Activated B cell treated with CpG ODN at 0.5 μM for 24 hours (primary cell): ENCODE measurements around the gene TM4SF20. TPM values are rescaled to one million over a fixed set of nuclear protein-coding genes. Genes with fewer than 3 reads are reported as not detected.

ENCODE experiments used
- ATAC-seq: fragments of 200-7000 bp; cut with Tn5 transposase; one replicate; pipeline ENCODE4 v1.10.0; 2021; ENCODE audit warnings: low read depth, mild to moderate bottlenecking, moderate library complexity
- CTCF ChIA-PET: fragments of 350-600 bp; sonication (Branson Sonifier 250); formaldehyde crosslinking; loops from one replicate; lab custom pipeline; 2021; ENCODE audit warnings: antibody characterized with exemption; lab: Charles Lee
- POLR2A ChIA-PET: fragments of 350-600 bp; sonication (Branson Sonifier 250); formaldehyde crosslinking; loops from one replicate; lab custom pipeline; 2021; ENCODE audit warnings: antibody characterized with exemption; lab: Charles Lee
- DNase-seq: peaks from one replicate; pipeline ENCODE4 v3.0.0; 2022
- H3K27ac Mint-ChIP-seq: one replicate; pipeline ENCODE4 v1.8.0; 2020; ENCODE audit warnings: mixed read lengths
- H3K27me3 Mint-ChIP-seq: one replicate; pipeline ENCODE4 v1.8.0; 2021; ENCODE audit warnings: mixed read lengths
- H3K36me3 Mint-ChIP-seq: one replicate; pipeline ENCODE4 v1.8.0; 2021; ENCODE audit warnings: low read depth, mixed read lengths
- H3K4me1 Mint-ChIP-seq: one replicate; pipeline ENCODE4 v1.8.0; 2021; ENCODE audit warnings: mixed read lengths
- H3K4me3 Mint-ChIP-seq: one replicate; pipeline ENCODE4 v1.8.0; 2020; ENCODE audit warnings: mild to moderate bottlenecking, mixed read lengths
- H3K9me3 Mint-ChIP-seq: one replicate; pipeline ENCODE4 v1.8.0; 2020; ENCODE audit warnings: mixed read lengths
- intact Hi-C: fragments of 100-400 bp; cut with micrococcal nuclease; formaldehyde crosslinking; loops from one replicate; pipeline ENCODE4 v1.15.1; 2024
- total RNA-seq: library from RNA; stranded (reverse); gene quantifications from 2 replicates; pipeline ENCODE4 v1.2.3, GENCODE V29; 2022
- TF ChIP-seq, protein P1 (sequence below): fragments of 200-600 bp; IDR thresholded peaks from one replicate; pipeline ENCODE4 v1.8.0; 2022; ENCODE audit warnings: antibody characterized with exemption, mild to moderate bottlenecking

The TM4SF20 gene
- total RNA-seq, 1 donor from 2014 or later: not detected

DNA sequence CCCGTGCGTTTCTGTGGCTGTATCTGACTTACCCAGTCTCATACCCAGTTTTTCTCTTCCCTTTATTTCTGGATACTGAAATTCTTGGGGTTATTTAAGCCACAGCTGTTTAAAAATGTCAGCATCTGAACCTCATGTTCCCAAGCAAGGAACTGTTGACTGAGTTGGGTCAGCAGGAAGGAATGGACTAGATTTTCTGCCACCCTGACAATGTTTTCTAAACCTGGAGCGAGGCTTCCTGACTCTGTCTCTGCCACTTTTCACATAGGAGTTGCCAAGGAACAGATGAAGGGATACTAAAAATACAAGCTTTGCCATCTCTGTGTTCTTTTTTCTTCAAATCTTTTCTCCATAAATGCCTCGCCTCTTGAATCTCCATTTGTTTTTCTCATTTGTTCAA lies 37.6 kb upstream of the TM4SF20 start:
- Mint-ChIP-seq H3K36me3 (no peaks in the 10 kb centered on the region), H3K27ac (no peak overlapping the region), H3K4me1 (peaks cover 37% of the 10 kb centered on the region), H3K9me3 (no peaks in the 10 kb centered on the region), H3K4me3 (no peak overlapping the region), H3K27me3 (no peaks in the 10 kb centered on the region)
- DNase-seq (no peak), ATAC-seq (no peak)
- ChIA-PET POLR2A (interaction anchor here (1.2 kb wide), 1 partner anchor 63 kb away, joined by 3 read pairs; no protein-coding TSS in a partner anchor), CTCF (interaction anchor here (1.6 kb wide), 1 partner anchor 54 kb away, joined by 5 read pairs; no protein-coding TSS in a partner anchor)
- TF ChIP-seq, protein P1, sequence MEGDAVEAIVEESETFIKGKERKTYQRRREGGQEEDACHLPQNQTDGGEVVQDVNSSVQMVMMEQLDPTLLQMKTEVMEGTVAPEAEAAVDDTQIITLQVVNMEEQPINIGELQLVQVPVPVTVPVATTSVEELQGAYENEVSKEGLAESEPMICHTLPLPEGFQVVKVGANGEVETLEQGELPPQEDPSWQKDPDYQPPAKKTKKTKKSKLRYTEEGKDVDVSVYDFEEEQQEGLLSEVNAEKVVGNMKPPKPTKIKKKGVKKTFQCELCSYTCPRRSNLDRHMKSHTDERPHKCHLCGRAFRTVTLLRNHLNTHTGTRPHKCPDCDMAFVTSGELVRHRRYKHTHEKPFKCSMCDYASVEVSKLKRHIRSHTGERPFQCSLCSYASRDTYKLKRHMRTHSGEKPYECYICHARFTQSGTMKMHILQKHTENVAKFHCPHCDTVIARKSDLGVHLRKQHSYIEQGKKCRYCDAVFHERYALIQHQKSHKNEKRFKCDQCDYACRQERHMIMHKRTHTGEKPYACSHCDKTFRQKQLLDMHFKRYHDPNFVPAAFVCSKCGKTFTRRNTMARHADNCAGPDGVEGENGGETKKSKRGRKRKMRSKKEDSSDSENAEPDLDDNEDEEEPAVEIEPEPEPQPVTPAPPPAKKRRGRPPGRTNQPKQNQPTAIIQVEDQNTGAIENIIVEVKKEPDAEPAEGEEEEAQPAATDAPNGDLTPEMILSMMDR: no peak
- intact Hi-C loops: no loop called here

DNA sequence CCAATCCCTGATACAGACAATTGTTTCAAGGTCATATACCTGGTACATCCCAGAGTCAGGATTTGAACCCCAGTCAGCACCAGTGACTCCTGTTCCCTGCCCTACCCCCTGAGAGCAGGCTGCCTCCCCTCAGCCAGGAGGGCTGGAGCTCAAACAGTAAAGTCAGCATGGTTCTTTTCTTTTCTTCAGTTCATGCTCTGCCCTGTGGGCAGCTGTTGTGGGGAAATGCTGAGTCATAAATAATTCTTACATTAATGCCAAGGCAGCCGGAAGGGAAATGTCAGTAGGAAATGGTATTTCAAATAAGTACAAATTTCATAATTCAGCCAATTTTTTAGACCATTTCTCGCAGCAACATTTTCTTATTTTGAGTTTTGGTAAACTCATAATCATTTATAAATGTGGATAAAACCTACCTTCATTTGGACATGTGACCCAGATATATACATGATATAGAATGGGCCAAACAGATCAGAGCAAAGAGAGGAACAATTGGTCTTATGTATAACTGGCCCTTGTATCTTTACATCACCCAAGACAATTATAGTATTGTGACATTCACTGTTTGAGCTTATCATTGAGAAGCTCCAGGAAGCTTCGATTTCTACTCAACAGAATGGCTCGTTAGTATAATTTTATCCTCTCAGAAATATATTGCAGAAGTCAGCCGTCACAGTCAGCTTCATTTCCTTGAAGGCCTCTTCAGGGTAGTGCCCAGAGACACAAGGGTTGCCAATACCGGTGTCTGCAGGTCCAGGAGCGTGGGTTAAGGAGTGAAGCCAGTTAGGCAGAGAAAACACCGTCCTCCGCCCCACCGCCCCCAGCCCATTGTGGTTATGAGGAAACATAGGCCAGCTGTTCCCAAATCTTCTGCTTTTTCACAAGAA lies 36.7 kb upstream of the TM4SF20 start:
- ChIA-PET POLR2A (interaction anchor here (0.5 to 1.2 kb wide), 7 partner anchors 30 to 470 kb away, joined by 3 to 21 read pairs (median 4); no protein-coding TSS in a partner anchor), CTCF (interaction anchor here (1.1 to 1.6 kb wide), 3 partner anchors 9 to 55 kb away, joined by 4 to 8 read pairs (median 5); no protein-coding TSS in a partner anchor)
- intact Hi-C loops: no loop called here

DNA sequence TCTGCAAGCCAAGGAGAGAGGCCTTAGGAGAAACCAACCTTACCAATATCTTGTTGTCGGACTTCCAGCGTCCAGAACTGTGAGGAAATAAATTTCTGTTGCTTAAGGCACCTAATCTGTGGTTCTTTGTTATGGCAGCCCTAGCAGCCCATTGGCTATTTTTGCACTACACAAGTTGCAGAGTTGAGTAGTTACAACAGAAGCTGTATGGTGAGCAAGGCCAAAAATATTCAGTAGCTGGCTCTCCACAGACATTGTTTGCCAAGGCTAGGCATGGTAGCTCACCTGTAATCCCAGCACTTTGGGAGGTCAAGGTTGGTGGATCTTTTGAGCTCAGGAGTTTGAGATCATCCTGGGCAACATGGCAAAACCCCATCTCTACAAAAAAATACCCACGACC lies 35.7 kb upstream of the TM4SF20 start:
- POLR2A ChIA-PET: interaction anchor here (1.0 kb wide), 1 partner anchor 42 kb away, joined by 3 read pairs; no protein-coding TSS in a partner anchor
- intact Hi-C loops: no loop called here
- Mint-ChIP-seq H3K9me3 (no peaks in the 10 kb centered on the region), H3K4me1 (peaks cover 51% of the 10 kb centered on the region), H3K27ac (peak overlapping the region; percentile 69), H3K27me3 (no peaks in the 10 kb centered on the region), H3K36me3 (no peaks in the 10 kb centered on the region), H3K4me3 (no peak overlapping the region)
- ATAC-seq (no peak), DNase-seq (no peak)
- CTCF ChIA-PET: interaction anchor here (1.1 to 1.4 kb wide), 2 partner anchors 8 to 47 kb away, joined by 4 to 8 read pairs; no protein-coding TSS in a partner anchor
- TF ChIP-seq, protein P1: no peak

More for the DNA sequence above, 36.7 kb upstream of the TM4SF20 start:
- no peaks in the 10 kb centered on the region for H3K27me3 Mint-ChIP-seq
- no peak overlapping the region for H3K4me3 Mint-ChIP-seq
- no peak for DNase-seq
- ATAC-seq: peak; percentile 41
- H3K4me1 Mint-ChIP-seq: peaks cover 47% of the 10 kb centered on the region
- no peaks in the 10 kb centered on the region for H3K9me3 Mint-ChIP-seq
- no peaks in the 10 kb centered on the region for H3K36me3 Mint-ChIP-seq
- H3K27ac Mint-ChIP-seq: peak overlapping the region; percentile 69
- TF ChIP-seq, protein P1: no peak

DNA sequence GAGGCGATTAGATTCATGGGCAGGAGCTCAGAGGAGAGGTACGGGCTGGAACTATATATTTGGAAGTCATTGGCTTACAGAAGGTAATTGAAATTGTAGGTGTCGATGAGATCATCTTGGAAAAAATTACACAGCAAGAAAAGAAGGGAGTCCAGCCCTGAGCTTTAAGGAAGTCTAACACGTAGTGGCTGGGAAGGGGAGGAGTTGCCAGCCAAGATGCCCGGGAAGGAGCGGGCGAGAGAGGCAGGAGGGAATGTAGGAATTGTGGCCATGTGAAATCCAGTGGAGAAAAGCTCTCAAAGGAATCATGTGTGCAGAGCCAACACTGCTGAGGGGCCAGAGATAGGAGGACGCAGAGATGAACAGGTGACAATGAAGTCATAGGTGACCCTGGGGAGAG lies 34.3 kb upstream of the TM4SF20 start:
- intact Hi-C loops: no loop called here
- Mint-ChIP-seq H3K36me3 (no peaks in the 10 kb centered on the region), H3K27ac (no peak overlapping the region), H3K4me3 (no peak overlapping the region), H3K27me3 (no peaks in the 10 kb centered on the region), H3K4me1 (peaks cover 51% of the 10 kb centered on the region), H3K9me3 (no peaks in the 10 kb centered on the region)
- no peak for DNase-seq
- TF ChIP-seq, protein P1: no peak
- no peak for ATAC-seq
- ChIA-PET POLR2A (interaction anchor here (1.0 kb wide), 1 partner anchor 49 kb away, joined by 3 read pairs; no protein-coding TSS in a partner anchor), CTCF (no interaction called here)

DNA sequence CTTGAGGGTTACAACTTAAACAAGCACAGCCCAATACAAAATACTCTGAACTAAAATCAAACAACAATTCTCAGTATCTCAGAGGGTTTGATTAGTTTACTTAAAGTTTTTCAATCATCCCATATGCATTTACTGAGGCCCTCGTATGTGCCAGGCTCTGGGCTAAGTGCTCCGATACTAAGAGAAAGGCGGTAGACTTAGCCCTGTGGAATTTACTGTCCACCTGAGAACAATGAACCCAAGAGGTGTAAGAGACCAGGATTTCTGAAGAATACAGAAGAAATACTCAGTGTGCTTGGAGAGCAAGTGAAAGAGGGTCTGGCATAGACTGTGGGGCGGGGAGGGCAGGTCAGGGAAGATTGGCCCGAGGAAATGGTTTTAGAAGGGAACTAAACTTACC lies 33.8 kb upstream of the TM4SF20 start:
- DNase-seq (no peak), ATAC-seq (no peak)
- TF ChIP-seq, protein P1: no peak
- no peaks in the 10 kb centered on the region for H3K36me3 Mint-ChIP-seq
- intact Hi-C loops: no loop called here
- ChIA-PET POLR2A (interaction anchor here (1.0 kb wide), 1 partner anchor 50 kb away, joined by 3 read pairs; no protein-coding TSS in a partner anchor), CTCF (no interaction called here)
- H3K27ac Mint-ChIP-seq: no peak overlapping the region
- H3K4me3 Mint-ChIP-seq: no peak overlapping the region
- no peaks in the 10 kb centered on the region for H3K27me3 Mint-ChIP-seq
- H3K9me3 Mint-ChIP-seq: no peaks in the 10 kb centered on the region
- H3K4me1 Mint-ChIP-seq: peaks cover 51% of the 10 kb centered on the region
